Esophagus squamous epithelium (tissue), 4 donors: Measurements from ENCODE around the gene SCGB3A1.

Source experiments
- POLR2A ChIP-seq, 4 donors: fragments of 450-650 bp; IDR thresholded peaks; one replicate each; pipeline ENCODE4 v1.6.1; 2017; ENCODE audit warnings: antibody characterized with exemption in 4 of 4, mild to moderate bottlenecking in 4 of 4, moderate library complexity in 3 of 4
- TF ChIP-seq, protein P1 (sequence below), 6 experiments: fragments of 450-650 bp in 4 of 6; fragments of 200-600 bp in 2 of 6; sonication (generic) in 2 of 6; IDR thresholded peaks; one replicate each; pipeline ENCODE4 v1.5.1; 2016 to 2019; ENCODE audit warnings: antibody characterized with exemption in 6 of 6, mild to moderate bottlenecking in 4 of 6, moderate library complexity in 4 of 6

DNA sequence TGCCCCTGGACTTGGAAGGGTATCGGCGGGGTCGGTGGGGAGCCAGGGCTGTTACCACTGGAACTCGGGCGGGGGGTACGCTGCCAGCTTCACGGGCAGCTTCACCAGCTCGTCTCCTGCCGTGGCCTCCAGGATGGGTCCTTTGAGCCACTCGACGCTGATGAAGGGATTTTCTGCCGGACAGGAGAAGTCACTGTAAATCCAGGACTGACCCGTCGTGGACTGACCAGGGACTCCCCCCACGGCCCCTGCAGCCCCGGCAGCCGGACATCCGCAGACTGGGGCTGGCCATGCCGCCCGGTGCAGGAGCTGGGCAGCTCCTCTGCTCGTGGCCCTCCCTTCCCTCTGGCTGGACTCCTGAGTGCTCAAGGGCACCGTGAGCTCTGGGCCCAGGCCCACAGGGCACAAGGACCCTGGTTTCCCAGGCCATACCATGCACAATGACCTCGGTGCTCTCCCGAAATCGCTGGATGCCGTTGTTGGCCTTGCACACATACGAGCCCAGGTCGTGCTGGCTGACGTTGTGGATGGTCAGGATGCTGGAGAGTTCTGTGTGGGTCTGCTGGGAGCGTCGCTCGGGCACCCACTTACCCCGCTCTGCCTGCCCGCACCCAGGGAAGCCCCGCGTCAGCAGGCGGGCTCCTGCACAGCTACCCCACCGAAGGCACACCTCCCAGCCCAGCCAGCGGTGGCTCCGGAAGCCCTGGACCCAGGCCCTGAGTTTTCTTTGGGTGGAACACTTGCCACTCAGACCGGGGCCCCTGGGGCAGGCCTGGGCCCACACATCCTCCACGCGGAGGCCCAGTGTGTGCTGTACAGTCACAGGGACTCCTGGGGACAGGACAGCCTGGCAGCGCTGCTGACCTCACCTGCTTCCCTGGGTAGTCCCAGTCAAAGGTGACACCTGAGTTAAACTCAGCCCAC lies 37.8 kb upstream of the SCGB3A1 start:
- TF ChIP-seq, protein P1, sequence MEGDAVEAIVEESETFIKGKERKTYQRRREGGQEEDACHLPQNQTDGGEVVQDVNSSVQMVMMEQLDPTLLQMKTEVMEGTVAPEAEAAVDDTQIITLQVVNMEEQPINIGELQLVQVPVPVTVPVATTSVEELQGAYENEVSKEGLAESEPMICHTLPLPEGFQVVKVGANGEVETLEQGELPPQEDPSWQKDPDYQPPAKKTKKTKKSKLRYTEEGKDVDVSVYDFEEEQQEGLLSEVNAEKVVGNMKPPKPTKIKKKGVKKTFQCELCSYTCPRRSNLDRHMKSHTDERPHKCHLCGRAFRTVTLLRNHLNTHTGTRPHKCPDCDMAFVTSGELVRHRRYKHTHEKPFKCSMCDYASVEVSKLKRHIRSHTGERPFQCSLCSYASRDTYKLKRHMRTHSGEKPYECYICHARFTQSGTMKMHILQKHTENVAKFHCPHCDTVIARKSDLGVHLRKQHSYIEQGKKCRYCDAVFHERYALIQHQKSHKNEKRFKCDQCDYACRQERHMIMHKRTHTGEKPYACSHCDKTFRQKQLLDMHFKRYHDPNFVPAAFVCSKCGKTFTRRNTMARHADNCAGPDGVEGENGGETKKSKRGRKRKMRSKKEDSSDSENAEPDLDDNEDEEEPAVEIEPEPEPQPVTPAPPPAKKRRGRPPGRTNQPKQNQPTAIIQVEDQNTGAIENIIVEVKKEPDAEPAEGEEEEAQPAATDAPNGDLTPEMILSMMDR (IDR thresholded peaks at IDR 0.05), result no peak
- no peak for TF ChIP-seq POLR2A (IDR thresholded peaks at IDR 0.05)
